Chondrocyte (in vitro differentiated cells): ENCODE results near the gene DNAJB1. TPM values are rescaled to one million over a fixed set of nuclear protein-coding genes. Genes with fewer than 3 reads are reported as not detected.

ENCODE experiments used
- DNase-seq: peaks from one replicate; pipeline ENCODE4 v3.0.0; 2021; ENCODE audit warnings: mixed read lengths, low spot score
- H3K27ac Mint-ChIP-seq: one replicate; pipeline ENCODE4 v1.8.0; 2021; ENCODE audit warnings: mild to moderate bottlenecking, moderate library complexity, mixed read lengths; ENCODE audit not compliant: unreplicated experiment
- H3K27me3 Mint-ChIP-seq: 2 replicates; pipeline ENCODE4 v1.8.0; 2021; ENCODE audit warnings: low read depth, mixed read lengths
- H3K36me3 Mint-ChIP-seq: 2 replicates; pipeline ENCODE4 v1.8.0; 2021; ENCODE audit warnings: low read depth, mixed read lengths
- H3K4me1 Mint-ChIP-seq: 2 replicates; pipeline ENCODE4 v1.8.0; 2021; ENCODE audit warnings: low read depth, mild to moderate bottlenecking, mixed read lengths
- H3K4me3 Mint-ChIP-seq: one replicate; pipeline ENCODE4 v1.8.0; 2021; ENCODE audit warnings: mild to moderate bottlenecking, moderate library complexity, mixed read lengths; ENCODE audit not compliant: unreplicated experiment
- H3K9me3 Mint-ChIP-seq: 2 replicates; pipeline ENCODE4 v1.8.0; 2021; ENCODE audit warnings: low read depth, mixed read lengths
- CTCF ChIP-seq: fragments of 200-600 bp; sonication (generic); IDR thresholded peaks from 2 replicates; pipeline ENCODE4 v1.5.0; 2021; ENCODE audit warnings: antibody characterized with exemption, mild to moderate bottlenecking, moderate library complexity
- total RNA-seq: library from RNA; stranded (reverse); gene quantifications from 3 replicates; pipeline ENCODE4 v1.2.1, GENCODE V29; 2021

The DNAJB1 gene
- total RNA-seq, 1 donor from 2014 or later, result 85.1 TPM

- H3K9me3 Mint-ChIP-seq, result no peaks in the 10 kb centered on the region
- peaks cover 18% of the 10 kb centered on the region for H3K36me3 Mint-ChIP-seq
- peaks cover 28% of the 10 kb centered on the region for H3K4me1 Mint-ChIP-seq
- peak overlapping the region; percentile 8 for H3K4me3 Mint-ChIP-seq
- H3K27ac Mint-ChIP-seq, result peak overlapping the region; percentile 37
- no peak for DNase-seq
- H3K27me3 Mint-ChIP-seq, result no peaks in the 10 kb centered on the region
- TF ChIP-seq CTCF, result no peak
These were observed 1.7 kb upstream of the DNAJB1 start for GRCh38 chr19:14519860-14520407.

GRCh38 chr19:14519245-14519859 is 1.2 kb upstream of the DNAJB1 start:
- H3K36me3 Mint-ChIP-seq, result peaks cover 22% of the 10 kb centered on the region
- H3K27me3 Mint-ChIP-seq, result no peaks in the 10 kb centered on the region
- H3K9me3 Mint-ChIP-seq, result no peaks in the 10 kb centered on the region
- no peak for DNase-seq
- TF ChIP-seq CTCF, result no peak
- H3K4me3 Mint-ChIP-seq, result peak overlapping the region; percentile 8
- peak overlapping the region; percentile 37 for H3K27ac Mint-ChIP-seq
- peaks cover 33% of the 10 kb centered on the region for H3K4me1 Mint-ChIP-seq

GRCh38 chr19:14517446-14517839 is 754 bp downstream of the DNAJB1 start:
- no peak for DNase-seq
- H3K9me3 Mint-ChIP-seq, result no peaks in the 10 kb centered on the region
- peak overlapping the region; percentile 90 for H3K4me3 Mint-ChIP-seq
- peak overlapping the region; percentile 85 for H3K27ac Mint-ChIP-seq
- no peak for TF ChIP-seq CTCF
- H3K4me1 Mint-ChIP-seq, result peaks cover 33% of the 10 kb centered on the region
- H3K36me3 Mint-ChIP-seq, result peaks cover 22% of the 10 kb centered on the region
- H3K27me3 Mint-ChIP-seq, result no peaks in the 10 kb centered on the region

GRCh38 chr19:14516746-14517438 is 1.3 kb downstream of the DNAJB1 start:
- DNase-seq, result no peak
- Mint-ChIP-seq H3K27ac (peak overlapping the region; percentile 85), H3K9me3 (no peaks in the 10 kb centered on the region), H3K36me3 (peaks cover 22% of the 10 kb centered on the region), H3K27me3 (no peaks in the 10 kb centered on the region), H3K4me1 (peaks cover 33% of the 10 kb centered on the region), H3K4me3 (peak overlapping the region; percentile 90)
- no peak for TF ChIP-seq CTCF

GRCh38 chr19:14516048-14516534 is 2.1 kb downstream of the DNAJB1 start:
- Mint-ChIP-seq H3K27me3 (no peaks in the 10 kb centered on the region), H3K4me3 (peak overlapping the region; percentile 90), H3K27ac (no peak overlapping the region), H3K9me3 (no peaks in the 10 kb centered on the region), H3K36me3 (peaks cover 22% of the 10 kb centered on the region), H3K4me1 (peaks cover 36% of the 10 kb centered on the region)
- no peak for TF ChIP-seq CTCF
- DNase-seq, result no peak
